Renal cortex interstitium (tissue), 15 donors: ENCODE measurements around the gene ANXA9. TPM values are rescaled to one million over a fixed set of nuclear protein-coding genes. Genes with fewer than 3 reads are reported as not detected.

ENCODE experiments used
- DNase-seq, 11 donors: peaks; one replicate each; pipeline ENCODE4 v3.0.0-alpha.2; 2013; ENCODE audit warnings: low read depth in 9 of 11, low spot score in 4 of 11; ENCODE audit errors: extremely low read depth in 1 of 11
- long read RNA-seq, 16 experiments: transcript quantifications; one replicate each; lab custom pipeline, GENCODE V29; 2026
- polyA plus RNA-seq, 3 donors: library from polyadenylated mRNA; unstranded; fragments of 120-200 nt; gene quantifications; one replicate each; pipeline ENCODE4 v1.2.1, GENCODE V29; 2013; ENCODE audit not compliant: insufficient read length in 3 of 3

The ANXA9 gene
- polyA plus RNA-seq, result 10 to 100 TPM; 14.3 to 18.9 (median 14.6) TPM
- long read RNA-seq, donor 1, partial matches to known transcripts, result 16 of 16 reads
- long read RNA-seq, donor 1, other reads (novel, unspliced or antisense), result 0 of 16 reads
- long read RNA-seq, donor 2, partial matches to known transcripts, result 0 of 1 reads
- long read RNA-seq, donor 2, other reads (novel, unspliced or antisense), result 0 of 1 reads
- long read RNA-seq, donor 3, partial matches to known transcripts, result 0 of 3 reads
- long read RNA-seq, donor 3, other reads (novel, unspliced or antisense), result 0 of 3 reads
- long read RNA-seq, donor 4, partial matches to known transcripts, result 0 of 4 reads
- long read RNA-seq, donor 4, other reads (novel, unspliced or antisense), result 0 of 4 reads
- long read RNA-seq, donor 5, result 0 reads
- long read RNA-seq, donor 6, partial matches to known transcripts, result 0 of 1 reads
- long read RNA-seq, donor 6, other reads (novel, unspliced or antisense), result 0 of 1 reads
- long read RNA-seq, donor 7, result 0 reads
- long read RNA-seq, donor 8, transcript ANXA9-201 (14 exons, 1,826 nt), result major isoform, 5 of 10 reads
- long read RNA-seq, donor 8, partial matches to known transcripts, result 5 of 10 reads
- long read RNA-seq, donor 8, other reads (novel, unspliced or antisense), result 0 of 10 reads
- long read RNA-seq, donor 9, partial matches to known transcripts, result 0 of 2 reads
- long read RNA-seq, donor 9, other reads (novel, unspliced or antisense), result 0 of 2 reads
- long read RNA-seq, donor 10, result 0 reads
- long read RNA-seq, donor 11, result 0 reads
- long read RNA-seq, donor 12, partial matches to known transcripts, result 0 of 4 reads
- long read RNA-seq, donor 12, other reads (novel, unspliced or antisense), result 0 of 4 reads
- long read RNA-seq, donor 13, partial matches to known transcripts, result 6 of 8 reads
- long read RNA-seq, donor 13, other reads (novel, unspliced or antisense), result 0 of 8 reads
- long read RNA-seq, donor 14, result 0 reads
- long read RNA-seq, donor 15, partial matches to known transcripts, result 0 of 1 reads
- long read RNA-seq, donor 15, other reads (novel, unspliced or antisense), result 0 of 1 reads
- long read RNA-seq, donor 16, transcript ANXA9-201 (14 exons, 1,826 nt), result major isoform, 6 of 19 reads
- long read RNA-seq, donor 16, partial matches to known transcripts, result 13 of 19 reads
- long read RNA-seq, donor 16, other reads (novel, unspliced or antisense), result 0 of 19 reads

GRCh38 chr1:150981805-150982712, at the start of gene ANXA9:
Gene ANXA9 (plus strand): TSS chr1:150982292. CDS start chr1:150983106, 814 bp downstream.
- no peak for DNase-seq

- DNase-seq, result no peak
Observed at GRCh38 chr1:150944856-150945255, 37.2 kb upstream of the ANXA9 start.

GRCh38 chr1:150954708-150955107, 27.4 kb upstream of the ANXA9 start:
- DNase-seq, result no peak

- no peak for DNase-seq
Observed at GRCh38 chr1:150955280-150955679, 26.8 kb upstream of the ANXA9 start.

GRCh38 chr1:150957666-150958065, 24.4 kb upstream of the ANXA9 start:
- no peak for DNase-seq

GRCh38 chr1:150960646-150961045, 21.4 kb upstream of the ANXA9 start:
- no peak for DNase-seq

- no peak for DNase-seq
Observed at GRCh38 chr1:150961756-150962155, 20.3 kb upstream of the ANXA9 start.

- no peak for DNase-seq
Observed at GRCh38 chr1:150963321-150964163, 18.6 kb upstream of the ANXA9 start.

- DNase-seq, result no peak
Observed at GRCh38 chr1:150964164-150964489, 18.0 kb upstream of the ANXA9 start.

- DNase-seq, result no peak
Observed at GRCh38 chr1:150965605-150966004, 16.5 kb upstream of the ANXA9 start.

- DNase-seq, result no peak
Observed at GRCh38 chr1:150966011-150966410, 16.1 kb upstream of the ANXA9 start.

- no peak for DNase-seq
Observed at GRCh38 chr1:150967936-150968335, 14.2 kb upstream of the ANXA9 start.

GRCh38 chr1:150968491-150968890, 13.6 kb upstream of the ANXA9 start:
- DNase-seq, result no peak

- no peak for DNase-seq
Observed at GRCh38 chr1:150969626-150970025, 12.5 kb upstream of the ANXA9 start.

- no peak for DNase-seq
Observed at GRCh38 chr1:150970808-150971582, 11.1 kb upstream of the ANXA9 start.

GRCh38 chr1:150971583-150972416, 10.3 kb upstream of the ANXA9 start:
- no peak for DNase-seq
